NCI-H2196 treated with DMSO at 0.1 percent for 48 hours (cell line): ENCODE results near the gene S100PBP.
A peak's percentile ranks its signal among the peaks of the same experiment; 100 is the strongest.

Experiments used
- DNase-seq: peaks from one replicate; lab custom pipeline; 2025; ENCODE audit not compliant: unreplicated experiment; lab: John Stamatoyannopoulos, UW

The S100PBP gene

GRCh38 chr1:32869923-32870614 lies 52.6 kb downstream of the S100PBP start:
- no peak for DNase-seq

GRCh38 chr1:32870615-32871363 lies 53.3 kb downstream of the S100PBP start, which contains the start of gene FNDC5:
Gene FNDC5, minus strand, starts transcription at chr1:32870912.
- no peak for DNase-seq

- DNase-seq = no peak
Measured at GRCh38 chr1:32871364-32872191, 54.1 kb downstream of the S100PBP start.

GRCh38 chr1:32872192-32872460 lies 54.7 kb downstream of the S100PBP start:
- DNase-seq = no peak

GRCh38 chr1:32873484-32873883 lies 56.0 kb downstream of the S100PBP start:
- DNase-seq = no peak

- no peak for DNase-seq
Measured at GRCh38 chr1:32874860-32875752, 57.7 kb downstream of the S100PBP start.

GRCh38 chr1:32876341-32877210 lies 59.1 kb downstream of the S100PBP start:
- peak; percentile 17 for DNase-seq

- DNase-seq = no peak
Measured at GRCh38 chr1:32877211-32878110, 60.0 kb downstream of the S100PBP start.

- DNase-seq = no peak
Measured at GRCh38 chr1:32878183-32878582, 60.7 kb downstream of the S100PBP start.

- DNase-seq = no peak
Measured at GRCh38 chr1:32878637-32879041, 61.2 kb downstream of the S100PBP start.

GRCh38 chr1:32881291-32881690 lies 63.8 kb downstream of the S100PBP start:
- no peak for DNase-seq

- no peak for DNase-seq
Measured at GRCh38 chr1:32881871-32882850, 64.7 kb downstream of the S100PBP start.

GRCh38 chr1:32883338-32884031 lies 66.0 kb downstream of the S100PBP start:
- no peak for DNase-seq

GRCh38 chr1:32884032-32884372 lies 66.5 kb downstream of the S100PBP start:
- DNase-seq = no peak

- DNase-seq = no peak
Measured at GRCh38 chr1:32884726-32885125, 67.3 kb downstream of the S100PBP start.

GRCh38 chr1:32885676-32886003 lies 68.2 kb downstream of the S100PBP start:
- no peak for DNase-seq
